ENCODE data around the gene PDE6D. TPM values are rescaled to one million over a fixed set of nuclear protein-coding genes. Genes with fewer than 3 reads are reported as not detected.

The PDE6D gene
- total and polyA plus RNA-seq, 2 of the 13 experiments (the other 11 are each of a cell fraction or from before 2014, with no cell fraction given), result 14.1 to 23.2 TPM

- TF ChIP-seq ZNF407 (CRISPR knock-in tag; IDR thresholded peaks at IDR 0.05; ENCODE audit: not compliant biosample characterization), result peak; percentile 98
- TF ChIP-seq SP5 (CRISPR knock-in tag; IDR thresholded peaks at IDR 0.05; ENCODE audit: borderline replicate concordance, low read depth), result 0 out of 2 replicates have a peak, but pooled peaks have one; percentile 23
- TF ChIP-seq ZSCAN22 (CRISPR knock-in tag; IDR thresholded peaks at IDR 0.05), result peak; percentile 89
- peak; percentile 97 for TF ChIP-seq HOXD1 (CRISPR knock-in tag; IDR thresholded peaks at IDR 0.05)
- no peak; the same call in 1 of the 2 replicates for TF ChIP-seq ZNF326 (CRISPR knock-in tag; IDR thresholded peaks at IDR 0.05; ENCODE audit: borderline replicate concordance)
- peak; percentile 99 for TF ChIP-seq ZNF747 (CRISPR knock-in tag; IDR thresholded peaks at IDR 0.05; ENCODE audit: borderline replicate concordance)
- no peak for TF ChIP-seq KAT7 (CRISPR knock-in tag; IDR thresholded peaks at IDR 0.05; ENCODE audit: borderline replicate concordance)
- no peak for TF ChIP-seq ZNF335 (CRISPR knock-in tag; IDR thresholded peaks at IDR 0.05)
- TF ChIP-seq TEF (CRISPR knock-in tag; IDR thresholded peaks at IDR 0.05), result peak; percentile 97
- peak; percentile 91; the same call in 1 of the 2 replicates for TF ChIP-seq ZNF10 (CRISPR knock-in tag; IDR thresholded peaks at IDR 0.05; ENCODE audit: borderline replicate concordance, low read depth)
- TF ChIP-seq ZFP36L2 (CRISPR knock-in tag; IDR thresholded peaks at IDR 0.05), result peak; percentile 90
- 0 out of 2 replicates have a peak, but pooled peaks have one; percentile 35 for TF ChIP-seq HNRNPL (IDR thresholded peaks at IDR 0.05; ENCODE audit: low read depth, low read length)
- peak; percentile 100 for TF ChIP-seq ZNF451 (CRISPR knock-in tag; IDR thresholded peaks at IDR 0.05)
- TF ChIP-seq ZNF687 (CRISPR knock-in tag; IDR thresholded peaks at IDR 0.05), result peak; percentile 94
Observed at GRCh38 chr2:231709981-231710798, 70.9 kb downstream of the PDE6D start (continued).
